Endothelial cell of umbilical vein (primary cell): ENCODE data around the gene CIZ1. TPM values are rescaled to one million over a fixed set of nuclear protein-coding genes. Genes with fewer than 3 reads are reported as not detected.
"Not testable (repeated sequence)": the region's sequence is repeated elsewhere in the genome, so short reads cannot be mapped to it uniquely, and the experiment has no call there.

Experiments
- BruUV-seq: library from RNA; stranded (reverse); fragments of 400-500 nt; replicated peaks from 2 replicates; lab custom pipeline; 2021; lab: Mats Ljungman, UMichigan
- CTCF ChIA-PET: fragments of 300-600, 350-600 bp; sonication (Branson Sonifier 250); formaldehyde crosslinking; loops from one replicate; lab custom pipeline; 2021; ENCODE audit warnings: antibody characterized with exemption, inconsistent platforms; lab: Charles Lee
- POLR2A ChIA-PET: fragments of 300-600, 350-600 bp; sonication (Branson Sonifier 250); formaldehyde crosslinking; loops from one replicate; lab custom pipeline; 2021; ENCODE audit warnings: antibody characterized with exemption, inconsistent platforms; lab: Charles Lee
- DNase-seq: peaks from one replicate; pipeline ENCODE4 v3.0.0-alpha.2; 2011; ENCODE audit warnings: low read depth, low spot score
- FAIRE-seq: peaks from 2 replicates; lab custom pipeline; 2011; peaks lifted over from hg19 to GRCh38; lab: Jason Lieb, UNC
- H2AFZ ChIP-seq: 2 replicates; pipeline ENCODE4 v1.6.0; 2012; ENCODE audit warnings: low read depth, low read length, control low read depth, inconsistent platforms
- H3K27ac ChIP-seq: 2 replicates; pipeline ENCODE4 v1.5.1; 2011; ENCODE audit warnings: low read depth, mild to moderate bottlenecking, control low read depth, low read length, moderate library complexity; ENCODE audit not compliant: insufficient read depth
- H3K27me3 ChIP-seq, 2 experiments: 2 replicates each; pipeline versions ENCODE4 v1.6.0 to v1.6.1; 2011; ENCODE audit warnings: low read length in 2 of 2, mixed read lengths in 1 of 2; ENCODE audit not compliant: control insufficient read depth in 2 of 2, insufficient read depth in 2 of 2
- H3K36me3 ChIP-seq, 2 experiments: 2 replicates in 1 of 2; 3 replicates in 1 of 2; pipeline ENCODE4 v1.5.1; 2011; ENCODE audit warnings: low read length in 2 of 2, mild to moderate bottlenecking in 1 of 2, moderate library complexity in 1 of 2; ENCODE audit not compliant: control insufficient read depth in 2 of 2, insufficient read depth in 2 of 2; ENCODE audit errors: extremely low read depth in 1 of 2
- H3K4me1 ChIP-seq: 3 replicates; pipeline ENCODE4 v1.5.1; 2011; ENCODE audit warnings: mild to moderate bottlenecking, low read length; ENCODE audit not compliant: control insufficient read depth, insufficient read depth; ENCODE audit errors: extremely low read depth
- H3K4me2 ChIP-seq: 2 replicates; pipeline ENCODE4 v1.6.1; 2011; ENCODE audit warnings: low read length, control low read depth, mixed read lengths; ENCODE audit not compliant: insufficient read depth
- H3K4me3 ChIP-seq, 3 experiments: fragments of 200-600 bp in 1 of 3; sonication (generic), shearing (Covaris generic) in 1 of 3; replicated peaks in 1 of 3; 2 replicates each; pipeline ENCODE4 v1.5.1; 2011 to 2016; ENCODE audit warnings: control low read depth in 3 of 3, low read length in 3 of 3, mild to moderate bottlenecking in 2 of 3, inconsistent platforms in 1 of 3, low read depth in 1 of 3, moderate library complexity in 1 of 3; ENCODE audit not compliant: insufficient read depth in 1 of 3
- H3K79me2 ChIP-seq: 2 replicates; pipeline ENCODE4 v1.6.0; 2012; ENCODE audit warnings: low read length, inconsistent platforms; ENCODE audit not compliant: control insufficient read depth, insufficient read depth
- H3K9ac ChIP-seq: replicated peaks from 2 replicates; pipeline ENCODE3; 2011; ENCODE audit warnings: low read length, control low read depth; ENCODE audit not compliant: insufficient read depth; ENCODE audit errors: extremely low read depth
- H3K9me1 ChIP-seq: replicated peaks from 3 replicates; pipeline ENCODE4 v1.6.0; 2011; ENCODE audit warnings: mild to moderate bottlenecking, low read length; ENCODE audit not compliant: control insufficient read depth, insufficient read depth; ENCODE audit errors: extremely low read depth
- H3K9me3 ChIP-seq: replicated peaks from 2 replicates; pipeline ENCODE4 v1.5.1; 2012; ENCODE audit warnings: low read length, inconsistent platforms; ENCODE audit not compliant: control insufficient read depth, insufficient read depth
- H4K20me1 ChIP-seq: replicated peaks from 2 replicates; pipeline ENCODE3; 2011; ENCODE audit warnings: mild to moderate bottlenecking, low read length; ENCODE audit not compliant: control insufficient read depth, insufficient read depth; ENCODE audit errors: extremely low read depth
- dilution Hi-C: fragments of 300-500 bp; cut with MboI; formaldehyde crosslinking; loops from one replicate; pipeline ENCODE4 v1.15.0; 2019; ENCODE audit warnings: low sequenced_read_pairs; ENCODE audit not compliant: extremely low pct_ligation_motif_present
- intact Hi-C: fragments of 100-400 bp; cut with micrococcal nuclease; formaldehyde crosslinking; loops from one replicate; pipeline ENCODE4 v1.10.0; 2022
- polyA plus RNA-seq, 4 experiments: library from polyadenylated mRNA; depleted of rRNA in 3 of 4; stranded (reverse) in 3 of 4; unstranded in 1 of 4; fragments of >200 nt; gene quantifications; 2 replicates each; pipeline versions ENCODE4 v1.2.1 to v1.2.3, GENCODE V29; 2011 to 2012; ENCODE audit warnings: missing spikeins in 1 of 4
- total RNA-seq: library from RNA; stranded (reverse); gene quantifications from 2 replicates; pipeline ENCODE4 v1.2.3, GENCODE V29; 2021

CIZ1 gene
- total and polyA plus RNA-seq, 2 donors (not counting 3 experiments of a cell fraction or from before 2014, with no cell fraction given), result 88.3 to 150 TPM

DNA sequence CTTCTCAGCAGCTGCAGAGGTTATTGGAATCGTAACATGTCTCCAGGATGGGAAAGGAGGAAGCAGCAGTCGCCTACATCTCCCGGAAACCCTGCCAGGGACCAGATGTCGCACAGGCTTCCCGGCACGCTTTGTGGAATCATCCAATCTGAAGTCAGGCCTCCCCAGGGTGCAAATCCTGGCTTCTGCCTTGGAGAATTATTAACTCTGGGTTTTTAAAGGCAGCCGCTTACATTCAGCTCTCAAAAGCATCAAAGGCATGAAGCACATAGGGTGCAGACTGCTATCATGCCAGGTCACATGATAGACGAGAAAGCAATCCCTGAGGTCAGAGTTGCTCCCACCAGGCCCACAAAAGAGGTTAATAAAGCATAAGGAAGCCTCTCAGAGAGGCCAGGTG, 59.2 kb downstream of the CIZ1 start:
- CTCF ChIA-PET, result interaction anchor here (2.5 kb wide), 1 partner anchor 14 kb away, joined by 7 read pairs; no protein-coding TSS in a partner anchor

DNA sequence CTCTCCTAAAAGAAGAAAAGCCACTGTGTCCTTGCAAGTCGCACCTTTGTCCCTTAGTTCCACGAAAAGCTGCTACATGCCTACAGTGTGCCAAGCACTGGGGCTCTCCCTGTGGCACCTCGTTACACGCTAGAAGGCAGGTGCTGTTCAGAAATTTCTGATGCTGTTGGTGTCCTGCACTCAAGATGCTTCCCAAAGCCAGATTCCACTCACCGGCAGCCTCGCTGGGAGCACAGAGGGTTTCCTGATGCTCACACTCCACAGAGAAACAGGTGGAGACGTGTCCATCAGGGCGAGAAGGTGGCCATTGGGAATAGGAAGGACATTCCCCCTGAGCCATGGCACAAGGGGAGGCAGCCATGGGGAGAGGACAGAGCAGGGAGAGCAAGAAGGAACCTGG, 60.0 kb downstream of the CIZ1 start:
- POLR2A ChIA-PET, H3K27ac ChIP-seq, H3K9me1 ChIP-seq, H2AFZ ChIP-seq, BruUV-seq, DNase-seq, H3K4me2 ChIP-seq, dilution Hi-C loops, H3K9me3 ChIP-seq, FAIRE-seq, H4K20me1 ChIP-seq, intact Hi-C loops, H3K4me1 ChIP-seq, H3K9ac ChIP-seq, H3K4me3 ChIP-seq, H3K79me2 ChIP-seq, H3K36me3 ChIP-seq: not testable (repeated sequence)
- CTCF ChIA-PET, result interaction anchor here (2.5 kb wide), 1 partner anchor 14 kb away, joined by 7 read pairs; no protein-coding TSS in a partner anchor
- peaks cover 18% of the 10 kb centered on the region in 2 experiments for H3K27me3 ChIP-seq

More for the DNA sequence above, 59.2 kb downstream of the CIZ1 start:
- H2AFZ ChIP-seq, H3K4me2 ChIP-seq, H3K79me2 ChIP-seq, H3K9ac ChIP-seq, FAIRE-seq, H3K4me1 ChIP-seq, H3K9me3 ChIP-seq, H3K27ac ChIP-seq, dilution Hi-C loops, H4K20me1 ChIP-seq, DNase-seq, intact Hi-C loops, H3K36me3 ChIP-seq, BruUV-seq, H3K9me1 ChIP-seq, H3K4me3 ChIP-seq: not testable (repeated sequence)
- H3K27me3 ChIP-seq, result peaks cover 18% of the 10 kb centered on the region in 2 experiments
- POLR2A ChIA-PET, result interaction anchor here (0.6 kb wide), 1 partner anchor 23 kb away, joined by 4 read pairs; no protein-coding TSS in a partner anchor

DNA sequence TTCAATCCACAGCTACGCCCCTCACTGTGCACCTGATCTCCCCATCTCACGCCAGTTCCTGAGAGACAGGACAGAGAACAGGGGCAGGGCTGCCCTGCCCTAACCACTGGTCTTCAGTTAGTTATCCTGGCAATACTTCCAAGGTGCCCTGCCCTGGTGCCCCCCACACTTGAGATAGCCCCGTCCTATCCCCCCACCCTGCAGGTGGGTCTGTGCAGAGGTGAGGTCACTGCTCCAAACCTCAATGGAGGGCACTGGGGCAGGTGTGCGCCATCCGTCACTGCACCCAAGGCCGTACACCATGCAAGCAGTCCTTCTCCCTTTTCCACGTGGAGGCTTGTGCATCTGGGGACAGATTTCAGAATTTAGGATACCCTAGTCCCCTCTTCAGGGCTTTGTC, 60.7 kb downstream of the CIZ1 start:
- H3K36me3 ChIP-seq, POLR2A ChIA-PET, H3K4me3 ChIP-seq, H4K20me1 ChIP-seq, BruUV-seq, FAIRE-seq, dilution Hi-C loops, H3K9ac ChIP-seq, H2AFZ ChIP-seq, DNase-seq, H3K9me1 ChIP-seq, H3K4me2 ChIP-seq, intact Hi-C loops, H3K9me3 ChIP-seq, H3K27ac ChIP-seq: not testable (repeated sequence)
- peaks cover 11% of the 10 kb centered on the region for H3K4me1 ChIP-seq
- H3K27me3 ChIP-seq, result peaks cover 15 to 18% of the 10 kb centered on the region in 2 experiments
- CTCF ChIA-PET, result interaction anchor here (0.6 to 2.5 kb wide), 2 partner anchors 10 to 13 kb away, joined by 3 to 7 read pairs; no protein-coding TSS in a partner anchor
- peaks cover 11% of the 10 kb centered on the region for H3K79me2 ChIP-seq

DNA sequence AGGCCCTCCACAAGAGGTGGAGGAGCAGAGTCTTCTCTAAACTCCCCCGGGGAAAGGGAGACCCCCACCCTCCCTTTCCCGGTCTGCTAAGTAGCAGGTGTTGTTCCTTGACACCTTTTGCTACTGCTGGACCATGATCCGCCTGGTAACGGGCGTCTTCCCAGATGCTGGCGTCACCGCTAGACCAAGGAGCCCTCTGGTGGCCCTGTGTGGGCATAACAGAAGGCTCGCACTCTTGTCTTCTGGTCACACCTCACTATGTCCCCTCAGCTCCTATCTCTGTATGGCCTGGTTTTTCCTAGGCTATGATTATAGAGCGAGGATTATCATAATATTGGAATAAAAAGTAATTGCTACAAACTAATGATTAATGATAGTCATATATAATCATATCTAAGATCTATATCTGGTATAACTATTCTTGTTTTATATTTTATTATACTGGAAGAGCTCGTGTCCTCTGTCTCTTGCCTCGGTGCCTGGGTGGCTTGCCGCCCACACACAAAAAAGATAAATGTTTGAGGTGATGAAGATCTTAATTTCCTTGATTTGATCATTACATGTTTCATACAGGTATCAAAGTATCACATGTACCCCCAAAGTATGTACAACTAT, 61.3 kb downstream of the CIZ1 start:
- peaks cover 11% of the 10 kb centered on the region for H3K4me1 ChIP-seq
- H3K27ac ChIP-seq, dilution Hi-C loops, H4K20me1 ChIP-seq, BruUV-seq, H3K9me3 ChIP-seq, intact Hi-C loops, POLR2A ChIA-PET, H3K9me1 ChIP-seq, H3K9ac ChIP-seq, H2AFZ ChIP-seq, DNase-seq, H3K4me3 ChIP-seq, H3K36me3 ChIP-seq, FAIRE-seq, H3K4me2 ChIP-seq: not testable (repeated sequence)
- H3K79me2 ChIP-seq, result peaks cover 11% of the 10 kb centered on the region
- H3K27me3 ChIP-seq, result peaks cover 12 to 15% of the 10 kb centered on the region in 2 experiments
- CTCF ChIA-PET, result interaction anchor here (0.6 kb wide), 1 partner anchor 11 kb away, joined by 3 read pairs; no protein-coding TSS in a partner anchor
